Osteocyte (in vitro differentiated cells): ENCODE results near the gene TNS3. TPM values are rescaled to one million over a fixed set of nuclear protein-coding genes. Genes with fewer than 3 reads are reported as not detected.

ENCODE experiments used
- DNase-seq: peaks from one replicate; pipeline ENCODE4 v3.0.0; 2021; ENCODE audit warnings: mixed read lengths; ENCODE audit not compliant: unreplicated experiment; ENCODE audit errors: extremely low spot score
- H3K27ac Mint-ChIP-seq: one replicate; pipeline ENCODE4 v1.8.0; 2021; ENCODE audit warnings: mild to moderate bottlenecking, mixed read lengths; ENCODE audit not compliant: unreplicated experiment
- H3K27me3 Mint-ChIP-seq: one replicate; pipeline ENCODE4 v1.8.0; 2021; ENCODE audit warnings: mixed read lengths; ENCODE audit not compliant: unreplicated experiment
- H3K36me3 Mint-ChIP-seq: one replicate; pipeline ENCODE4 v1.8.0; 2021; ENCODE audit warnings: mixed read lengths; ENCODE audit not compliant: unreplicated experiment
- H3K4me1 Mint-ChIP-seq: one replicate; pipeline ENCODE4 v1.8.0; 2021; ENCODE audit warnings: mixed read lengths; ENCODE audit not compliant: unreplicated experiment
- H3K4me3 Mint-ChIP-seq: one replicate; pipeline ENCODE4 v1.8.0; 2021; ENCODE audit warnings: mild to moderate bottlenecking, moderate library complexity, mixed read lengths; ENCODE audit not compliant: unreplicated experiment
- H3K9me3 Mint-ChIP-seq: one replicate; pipeline ENCODE4 v1.8.0; 2021; ENCODE audit warnings: mixed read lengths; ENCODE audit not compliant: unreplicated experiment
- total RNA-seq: library from RNA; stranded (reverse); gene quantifications from 2 replicates; pipeline ENCODE4 v1.2.1, GENCODE V29; 2021
- TF ChIP-seq, protein P1 (sequence below): fragments of 200-600 bp; sonication (generic); IDR thresholded peaks from 2 replicates; pipeline ENCODE4 v1.5.0; 2021; ENCODE audit warnings: antibody characterized with exemption, mild to moderate bottlenecking, moderate library complexity

The TNS3 gene
- total RNA-seq, 1 donor from 2014 or later = 93.8 TPM

DNA sequence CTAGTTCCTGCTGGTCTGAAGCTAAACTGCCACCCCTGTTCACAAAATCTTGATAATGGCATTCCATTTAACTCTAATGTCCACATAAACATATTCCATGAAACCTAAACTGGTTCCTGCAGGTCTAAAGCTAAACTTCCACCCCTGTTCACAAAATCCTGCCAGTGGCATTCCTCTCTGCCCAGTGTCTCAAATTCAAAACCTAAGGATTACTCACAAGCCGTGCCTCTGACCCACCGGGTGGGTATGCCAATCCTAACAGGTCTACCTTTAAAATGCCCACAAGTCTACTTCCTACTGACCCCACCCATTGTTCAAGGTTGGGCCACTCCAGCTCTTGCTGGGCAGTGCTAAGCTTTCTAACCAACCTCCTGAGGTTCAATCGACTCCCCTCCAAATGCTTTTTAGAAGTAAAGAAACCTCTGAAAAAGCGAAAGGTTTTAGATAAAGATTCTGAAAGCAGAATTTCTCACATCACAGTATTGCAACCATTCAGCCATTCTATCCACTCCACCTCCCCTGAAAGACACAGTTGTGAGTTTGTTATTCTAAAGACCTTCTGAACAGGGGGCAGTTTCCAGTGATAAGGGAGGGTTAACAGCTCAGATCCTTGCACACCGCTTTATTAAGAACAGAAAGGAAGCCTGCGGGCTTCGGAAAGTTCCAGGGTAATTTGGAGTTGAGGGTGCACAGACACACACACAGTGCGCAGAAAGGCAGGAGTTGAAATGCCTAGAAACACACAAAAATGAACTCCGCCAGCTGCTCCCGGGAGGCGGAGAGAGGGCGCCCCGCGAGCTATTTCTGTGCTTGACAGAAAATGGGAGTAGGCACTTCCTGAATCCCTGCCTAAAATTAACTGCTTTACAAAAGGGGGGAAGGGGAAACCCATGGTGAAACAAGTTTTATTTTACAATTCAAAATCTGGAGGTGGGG is 87.7 kb downstream of the TNS3 start:
- Mint-ChIP-seq H3K36me3 (peaks cover 6% of the 10 kb centered on the region), H3K27ac (peak overlapping the region; percentile 88), H3K27me3 (no peaks in the 10 kb centered on the region), H3K4me1 (peaks cover 72% of the 10 kb centered on the region), H3K4me3 (peak overlapping the region; percentile 58), H3K9me3 (no peaks in the 10 kb centered on the region)
- DNase-seq = no peak
- TF ChIP-seq, protein P1, sequence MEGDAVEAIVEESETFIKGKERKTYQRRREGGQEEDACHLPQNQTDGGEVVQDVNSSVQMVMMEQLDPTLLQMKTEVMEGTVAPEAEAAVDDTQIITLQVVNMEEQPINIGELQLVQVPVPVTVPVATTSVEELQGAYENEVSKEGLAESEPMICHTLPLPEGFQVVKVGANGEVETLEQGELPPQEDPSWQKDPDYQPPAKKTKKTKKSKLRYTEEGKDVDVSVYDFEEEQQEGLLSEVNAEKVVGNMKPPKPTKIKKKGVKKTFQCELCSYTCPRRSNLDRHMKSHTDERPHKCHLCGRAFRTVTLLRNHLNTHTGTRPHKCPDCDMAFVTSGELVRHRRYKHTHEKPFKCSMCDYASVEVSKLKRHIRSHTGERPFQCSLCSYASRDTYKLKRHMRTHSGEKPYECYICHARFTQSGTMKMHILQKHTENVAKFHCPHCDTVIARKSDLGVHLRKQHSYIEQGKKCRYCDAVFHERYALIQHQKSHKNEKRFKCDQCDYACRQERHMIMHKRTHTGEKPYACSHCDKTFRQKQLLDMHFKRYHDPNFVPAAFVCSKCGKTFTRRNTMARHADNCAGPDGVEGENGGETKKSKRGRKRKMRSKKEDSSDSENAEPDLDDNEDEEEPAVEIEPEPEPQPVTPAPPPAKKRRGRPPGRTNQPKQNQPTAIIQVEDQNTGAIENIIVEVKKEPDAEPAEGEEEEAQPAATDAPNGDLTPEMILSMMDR = peak; percentile 28

DNA sequence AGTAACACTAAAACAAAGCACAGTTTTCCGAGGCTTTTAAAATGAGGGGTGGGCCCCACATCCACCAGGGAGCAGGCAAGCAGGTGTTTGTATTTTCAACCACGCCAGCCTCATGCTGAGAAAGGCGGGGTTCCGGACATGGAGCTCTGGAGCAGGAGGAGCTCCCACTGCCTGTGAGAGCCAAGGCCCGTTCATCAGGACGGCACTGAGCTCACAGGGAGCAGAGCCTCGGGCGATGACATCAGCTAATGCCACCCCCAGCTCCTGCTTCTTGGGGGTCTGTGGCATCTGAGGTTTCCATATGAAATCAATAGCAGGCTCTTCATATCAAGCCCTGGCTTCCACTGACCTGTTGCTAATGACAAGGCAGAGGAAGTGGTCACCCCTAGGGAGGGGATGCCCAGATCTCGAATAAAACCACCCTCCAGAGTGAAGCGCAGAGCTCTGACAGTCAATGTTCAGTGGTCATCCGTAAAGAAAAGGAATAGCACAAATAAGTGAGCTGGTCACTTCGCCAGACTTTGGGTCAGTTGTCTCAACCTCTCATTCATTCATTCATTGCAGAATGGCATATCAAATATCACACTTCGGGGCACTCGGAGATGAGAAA is 89.1 kb downstream of the TNS3 start:
- Mint-ChIP-seq H3K4me1 (peaks cover 77% of the 10 kb centered on the region), H3K27ac (peak overlapping the region; percentile 56)
- DNase-seq = no peak

DNA sequence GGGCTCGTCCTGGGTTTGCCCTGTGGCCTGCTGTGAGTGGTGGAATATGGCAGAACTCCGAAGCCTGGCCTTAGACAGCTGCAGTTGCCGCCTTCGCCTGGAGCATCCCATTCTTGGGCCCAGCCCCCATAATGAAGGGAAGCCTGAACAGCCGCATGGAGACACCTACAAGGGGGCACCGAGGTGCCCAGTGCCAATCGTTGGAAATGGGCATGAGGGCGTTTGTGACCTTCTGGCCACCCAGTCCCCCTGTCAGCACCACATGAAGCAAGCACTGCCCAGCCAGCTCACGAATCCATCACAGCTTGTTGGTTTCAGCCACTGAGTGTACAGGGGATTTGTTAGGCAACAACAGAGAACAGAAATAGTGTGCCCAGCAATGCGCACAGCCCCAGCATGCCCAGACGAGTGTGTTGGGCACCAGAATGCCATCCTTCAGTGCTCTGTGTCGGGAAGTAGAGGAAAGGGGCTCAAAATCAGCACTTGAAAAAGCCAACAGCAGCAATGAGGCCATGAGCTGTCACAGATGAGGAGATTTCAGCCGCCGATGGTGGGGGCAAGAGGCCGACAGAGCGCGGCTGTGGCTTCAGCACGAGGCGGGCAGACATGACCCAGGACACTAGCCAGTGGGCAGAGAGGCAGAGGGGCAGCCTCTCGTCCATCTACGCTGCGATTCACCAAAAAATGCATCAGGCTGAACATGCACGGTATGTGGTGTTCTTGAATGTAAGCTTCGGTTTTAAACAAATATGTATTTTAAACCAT is 91.2 kb downstream of the TNS3 start:
- H3K27ac Mint-ChIP-seq = no peak overlapping the region
- peaks cover 69% of the 10 kb centered on the region for H3K4me1 Mint-ChIP-seq
- H3K27me3 Mint-ChIP-seq = no peaks in the 10 kb centered on the region
- H3K9me3 Mint-ChIP-seq = no peaks in the 10 kb centered on the region
- TF ChIP-seq, protein P1 = no peak
- H3K36me3 Mint-ChIP-seq = peaks cover 2% of the 10 kb centered on the region
- no peak overlapping the region for H3K4me3 Mint-ChIP-seq
- no peak for DNase-seq

More for the DNA sequence above, 89.1 kb downstream of the TNS3 start:
- Mint-ChIP-seq H3K27me3 (no peaks in the 10 kb centered on the region), H3K36me3 (peaks cover 5% of the 10 kb centered on the region), H3K9me3 (no peaks in the 10 kb centered on the region), H3K4me3 (no peak overlapping the region)
- TF ChIP-seq, protein P1 = no peak

DNA sequence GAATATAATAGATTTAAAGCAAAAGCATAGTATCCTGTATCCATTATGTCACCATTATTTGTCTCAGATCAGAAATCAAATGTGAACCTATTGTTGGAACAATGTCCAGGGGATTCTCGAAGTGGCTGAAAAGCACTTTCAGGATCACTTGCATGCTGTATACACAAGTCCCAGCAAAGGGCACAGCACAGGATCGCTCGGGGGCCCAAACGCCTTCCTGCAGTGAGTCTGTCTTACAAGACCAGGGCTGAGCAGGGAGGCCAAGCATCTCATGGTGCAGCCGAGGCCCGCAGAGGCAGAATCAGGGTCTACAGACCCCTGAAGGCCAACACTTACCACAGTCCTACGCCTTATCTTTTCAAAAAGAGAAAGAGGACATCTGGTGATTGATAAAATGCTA is 92.3 kb downstream of the TNS3 start:
- Mint-ChIP-seq H3K4me3 (no peak overlapping the region), H3K27me3 (no peaks in the 10 kb centered on the region), H3K36me3 (no peaks in the 10 kb centered on the region), H3K9me3 (no peaks in the 10 kb centered on the region), H3K27ac (peak overlapping the region; percentile 10), H3K4me1 (peaks cover 66% of the 10 kb centered on the region)
- no peak for DNase-seq
- TF ChIP-seq, protein P1 = no peak
